Mesenchymal stem cell (in vitro differentiated cells and primary cell): ENCODE data around the gene SCUBE3.

ENCODE experiments used
- DNase-seq: peaks from one replicate; pipeline ENCODE4 v3.0.0-alpha.2; 2013
- H2AFZ ChIP-seq: one replicate; pipeline ENCODE4 v1.6.1; 2013; ENCODE audit warnings: low read depth, mild to moderate bottlenecking, control low read depth, inconsistent platforms, low read length, moderate library complexity
- H2AK5ac ChIP-seq: 2 replicates; pipeline ENCODE4 v1.6.1; 2013; ENCODE audit warnings: low read length, moderate library complexity, mild to moderate bottlenecking, inconsistent platforms; ENCODE audit not compliant: severe bottlenecking
- H2BK120ac ChIP-seq: one replicate; pipeline ENCODE4 v1.6.1; 2013; ENCODE audit warnings: low read depth, mild to moderate bottlenecking, inconsistent platforms, low read length, moderate library complexity
- H2BK12ac ChIP-seq, 2 experiments: one replicate each; pipeline ENCODE4 v1.6.1; 2013; ENCODE audit warnings: inconsistent platforms in 2 of 2, low read length in 2 of 2, mild to moderate bottlenecking in 2 of 2, moderate library complexity in 2 of 2, control low read depth in 1 of 2
- H2BK15ac ChIP-seq: one replicate; pipeline ENCODE4 v1.6.1; 2013; ENCODE audit warnings: mild to moderate bottlenecking, low read depth, inconsistent platforms; ENCODE audit not compliant: poor library complexity, severe bottlenecking
- H2BK5ac ChIP-seq: 2 replicates; pipeline ENCODE4 v1.6.1; 2013; ENCODE audit warnings: low read depth, mild to moderate bottlenecking, low read length, control low read depth, inconsistent platforms; ENCODE audit not compliant: poor library complexity, severe bottlenecking
- H3K14ac ChIP-seq, 2 experiments: one replicate each; pipeline ENCODE4 v1.6.1; 2013; ENCODE audit warnings: inconsistent platforms in 2 of 2, low read length in 2 of 2, control low read depth in 1 of 2, mild to moderate bottlenecking in 1 of 2, moderate library complexity in 1 of 2
- H3K18ac ChIP-seq, 2 experiments: one replicate each; pipeline ENCODE4 v1.6.1; 2013; ENCODE audit warnings: inconsistent platforms in 2 of 2, low read length in 2 of 2, control low read depth in 1 of 2, low read depth in 1 of 2, mild to moderate bottlenecking in 1 of 2
- H3K23ac ChIP-seq, 2 experiments: one replicate each; pipeline ENCODE4 v1.6.1; 2013; ENCODE audit warnings: inconsistent platforms in 2 of 2, low read length in 2 of 2, mild to moderate bottlenecking in 2 of 2, moderate library complexity in 2 of 2, control low read depth in 1 of 2
- H3K27ac ChIP-seq: 2 replicates; pipeline ENCODE4 v1.5.1; 2013; ENCODE audit warnings: mild to moderate bottlenecking, moderate library complexity, low read length, control low read depth, inconsistent platforms; ENCODE audit not compliant: poor library complexity, severe bottlenecking
- H3K27me3 ChIP-seq, 2 experiments: 2 replicates each; pipeline versions ENCODE4 v1.6.1 to v1.7.0; 2013; ENCODE audit warnings: low read length in 2 of 2, mild to moderate bottlenecking in 2 of 2, moderate library complexity in 2 of 2, control low read depth in 1 of 2, inconsistent platforms in 1 of 2; ENCODE audit not compliant: control insufficient read depth in 1 of 2, insufficient read depth in 1 of 2
- H3K36me3 ChIP-seq, 2 experiments: 2 replicates each; pipeline versions ENCODE4 v1.6.1 to v1.7.0; 2013; ENCODE audit warnings: low read length in 2 of 2, control low read depth in 1 of 2, inconsistent platforms in 1 of 2, low read depth in 1 of 2, mild to moderate bottlenecking in 1 of 2; ENCODE audit not compliant: insufficient read depth in 2 of 2, control insufficient read depth in 1 of 2
- H3K4ac ChIP-seq, 2 experiments: one replicate each; pipeline ENCODE4 v1.6.1; 2013; ENCODE audit warnings: inconsistent platforms in 2 of 2, low read length in 2 of 2, mild to moderate bottlenecking in 2 of 2, moderate library complexity in 2 of 2, control low read depth in 1 of 2, low read depth in 1 of 2
- H3K4me1 ChIP-seq: 2 replicates; pipeline ENCODE4 v1.6.1; 2013; ENCODE audit warnings: low read depth, low read length, control low read depth; ENCODE audit not compliant: control insufficient read depth, insufficient read depth
- H3K4me2 ChIP-seq: 2 replicates; pipeline ENCODE4 v1.6.1; 2013; ENCODE audit warnings: low read length, mild to moderate bottlenecking, inconsistent platforms; ENCODE audit not compliant: poor library complexity, severe bottlenecking
- H3K4me3 ChIP-seq, 2 experiments: 2 replicates each; pipeline versions ENCODE4 v1.5.1 to v1.7.0; 2013; ENCODE audit warnings: low read length in 2 of 2, mild to moderate bottlenecking in 2 of 2, control low read depth in 1 of 2, low read depth in 1 of 2; ENCODE audit not compliant: insufficient read depth in 1 of 2
- H3K79me1 ChIP-seq: replicated peaks from 2 replicates; pipeline ENCODE4 v1.6.1; 2013; ENCODE audit warnings: mild to moderate bottlenecking, control low read depth, low read length, inconsistent platforms; ENCODE audit not compliant: poor library complexity, severe bottlenecking
- H3K9ac ChIP-seq: 2 replicates; pipeline ENCODE4 v1.7.0; 2013; ENCODE audit warnings: mild to moderate bottlenecking, low read length, moderate library complexity
- H3K9me3 ChIP-seq: 2 replicates; pipeline ENCODE4 v1.7.0; 2013; ENCODE audit warnings: mild to moderate bottlenecking, low read length; ENCODE audit not compliant: control insufficient read depth
- H4K8ac ChIP-seq: one replicate; pipeline ENCODE4 v1.6.1; 2013; ENCODE audit warnings: inconsistent platforms, mild to moderate bottlenecking, low read length, moderate library complexity
- H4K91ac ChIP-seq: one replicate; pipeline ENCODE4 v1.6.1; 2013; ENCODE audit warnings: mild to moderate bottlenecking, low read length, inconsistent platforms
- WGBS: methylation state at CpG from one replicate; pipeline ENCODE4 v1.1.7; 2013; ENCODE audit warnings: mixed read lengths; 5-methylcytosine and 5-hydroxymethylcytosine counted together

Gene SCUBE3

GRCh38 chr6:35216851-35217811 lies 3.4 kb downstream of the SCUBE3 start:
- Histone ChIP-seq H3K4me3 (peak overlapping the region in 1 of 2 experiments; percentile 58), H4K8ac (peak overlapping the region; percentile 36), H3K4me1 (peaks cover 22% of the 10 kb centered on the region), H2BK5ac (no peak overlapping the region), H2BK15ac (no peak overlapping the region), H3K79me1 (no peaks in the 10 kb centered on the region), H3K36me3 (no peaks in the 10 kb centered on the region), H3K9ac (no peak overlapping the region), H3K23ac (no peak overlapping the region), H2BK120ac (no peak overlapping the region), H3K9me3 (no peaks in the 10 kb centered on the region), H3K4me2 (no peak overlapping the region), H3K27ac (no peak overlapping the region), H2AK5ac (no peak overlapping the region), H3K4ac (no peak overlapping the region), H3K18ac (peak overlapping the region in 1 of 2 experiments; percentile 42), H2AFZ (no peak overlapping the region), H4K91ac (no peak overlapping the region), H2BK12ac (no peak overlapping the region), H3K27me3 (peaks cover 19 to 60% of the 10 kb centered on the region in 2 experiments), H3K14ac (no peak overlapping the region)
- no peak for DNase-seq
- 62% methylated on average over 12 of the region's 17 CpGs for WGBS

- no peak overlapping the region for H3K23ac ChIP-seq
- H3K9ac ChIP-seq = no peak overlapping the region
- WGBS = 31% methylated on average over 3 of the region's 4 CpGs
- no peak overlapping the region for H2BK12ac ChIP-seq
- H3K36me3 ChIP-seq = no peaks in the 10 kb centered on the region
- peaks cover 21% of the 10 kb centered on the region for H3K4me1 ChIP-seq
- no peak overlapping the region for H3K27ac ChIP-seq
- DNase-seq = peak; percentile 37
- no peak overlapping the region for H2BK15ac ChIP-seq
- H2BK5ac ChIP-seq = no peak overlapping the region
- H3K27me3 ChIP-seq = peaks cover 10 to 51% of the 10 kb centered on the region in 2 experiments
- no peaks in the 10 kb centered on the region for H3K79me1 ChIP-seq
- no peak overlapping the region for H3K4me2 ChIP-seq
- no peak overlapping the region for H2BK120ac ChIP-seq
- no peak overlapping the region for H4K91ac ChIP-seq
- no peak overlapping the region for H3K18ac ChIP-seq
- H2AK5ac ChIP-seq = no peak overlapping the region
- H4K8ac ChIP-seq = no peak overlapping the region
- H3K4ac ChIP-seq = no peak overlapping the region
- peak overlapping the region in 1 of 2 experiments; percentile 58 for H3K4me3 ChIP-seq
- no peak overlapping the region for H3K14ac ChIP-seq
- no peaks in the 10 kb centered on the region for H3K9me3 ChIP-seq
- no peak overlapping the region for H2AFZ ChIP-seq
These were observed 4.3 kb downstream of the SCUBE3 start for GRCh38 chr6:35218021-35218420.

- Histone ChIP-seq H3K23ac (no peak overlapping the region), H3K4me3 (no peak overlapping the region), H3K14ac (no peak overlapping the region), H3K79me1 (no peaks in the 10 kb centered on the region), H2AFZ (no peak overlapping the region), H2BK5ac (no peak overlapping the region), H3K36me3 (peaks cover 0 to 4% of the 10 kb centered on the region in 2 experiments), H2BK12ac (no peak overlapping the region), H2BK120ac (no peak overlapping the region), H3K27ac (no peak overlapping the region), H2AK5ac (no peak overlapping the region), H4K8ac (no peak overlapping the region), H3K4ac (no peak overlapping the region), H2BK15ac (no peak overlapping the region), H4K91ac (no peak overlapping the region), H3K27me3 (peaks cover 6 to 47% of the 10 kb centered on the region in 2 experiments), H3K4me1 (peaks cover 17% of the 10 kb centered on the region), H3K18ac (no peak overlapping the region), H3K9me3 (no peaks in the 10 kb centered on the region), H3K9ac (no peak overlapping the region), H3K4me2 (no peak overlapping the region)
- no peak for DNase-seq
- WGBS = 93% methylated on average over 2 of the region's 4 CpGs
These were observed 4.7 kb downstream of the SCUBE3 start for GRCh38 chr6:35218456-35218855.

GRCh38 chr6:35219683-35220326 lies 6.0 kb downstream of the SCUBE3 start:
- no peak overlapping the region for H2BK120ac ChIP-seq
- peaks cover under 1% of the 10 kb centered on the region for H3K79me1 ChIP-seq
- H3K4me3 ChIP-seq = no peak overlapping the region
- H2BK15ac ChIP-seq = no peak overlapping the region
- no peak overlapping the region for H3K27ac ChIP-seq
- no peak overlapping the region for H2BK5ac ChIP-seq
- DNase-seq = no peak
- no peak overlapping the region for H2BK12ac ChIP-seq
- no peak overlapping the region for H2AK5ac ChIP-seq
- H3K4me2 ChIP-seq = no peak overlapping the region
- no peak overlapping the region for H3K23ac ChIP-seq
- H4K8ac ChIP-seq = no peak overlapping the region
- peak overlapping the region in 1 of 2 experiments; percentile 0 for H3K14ac ChIP-seq
- peaks cover 7% of the 10 kb centered on the region for H3K4me1 ChIP-seq
- H2AFZ ChIP-seq = no peak overlapping the region
- no peak overlapping the region for H3K9ac ChIP-seq
- no peaks in the 10 kb centered on the region for H3K9me3 ChIP-seq
- H3K27me3 ChIP-seq = peaks cover 4 to 46% of the 10 kb centered on the region in 2 experiments
- H3K36me3 ChIP-seq = peaks cover 0 to 10% of the 10 kb centered on the region in 2 experiments
- H3K18ac ChIP-seq = peak overlapping the region in 1 of 2 experiments; percentile 14
- 62% methylated on average over 4 of the region's 4 CpGs for WGBS
- no peak overlapping the region for H4K91ac ChIP-seq
- H3K4ac ChIP-seq = no peak overlapping the region
